ENCODE measurements around the gene ADGRV1. TPM values are rescaled to one million over a fixed set of nuclear protein-coding genes. Genes with fewer than 3 reads are reported as not detected.

ADGRV1 gene
- polyA plus RNA-seq, 1 of the 3 experiments (the other 2 are of a cell fraction) = 0.23 TPM

GRCh38 chr5:91141642-91142041 lies 583.0 kb downstream of the ADGRV1 start:
- Histone ChIP-seq H3K27me3 (ENCODE audit: insufficient read depth) (no peaks in the 10 kb centered on the region), H3K9me2 (no peaks in the 10 kb centered on the region), H3K4me3 (ENCODE audit: low read depth in 2 of 2, low read length in 1 of 2) (no peak overlapping the region), H3K9me3 (no peaks in the 10 kb centered on the region), H3K36me3 (replicated peaks in 1 of 2; ENCODE audit: control insufficient read depth in 1 of 2, insufficient read depth in 2 of 2, low read length in 1 of 2) (no peaks in the 10 kb centered on the region), H3F3A (replicated peaks; ENCODE audit: insufficient read depth) (peaks cover 6% of the 10 kb centered on the region), H3K9ac (no peak overlapping the region), H3K27ac (ENCODE audit: low read depth in 2 of 2, low read length in 1 of 2) (peak overlapping the region in 1 of 2 experiments; percentile 74; a peak in 2 of 4 replicates), H2AFZ (ENCODE audit: low read depth) (no peak overlapping the region), H3K4me2 (no peak overlapping the region), H3K4me1 (ENCODE audit: control insufficient read depth in 1 of 2, insufficient read depth in 2 of 2, low read depth in 1 of 2, low read length in 1 of 2) (peaks cover 0 to 3% of the 10 kb centered on the region in 2 experiments; a peak in 3 of 4 replicates), H4K20me1 (ENCODE audit: insufficient read depth) (no peaks in the 10 kb centered on the region), H3K79me2 (ENCODE audit: insufficient read depth) (no peaks in the 10 kb centered on the region)
- TF ChIP-seq CTCF (IDR thresholded peaks at IDR 0.05) = no peak
- no peak for TF ChIP-seq REST (IDR thresholded peaks at IDR 0.05; ENCODE audit: low read depth, low read length)
- no peak for TF ChIP-seq MXI1 (IDR thresholded peaks at IDR 0.05; ENCODE audit: low read depth, low read length)
- no peak for TF ChIP-seq GABPA (IDR thresholded peaks at IDR 0.05; ENCODE audit: low read depth)
- TF ChIP-seq RCOR1 (IDR thresholded peaks at IDR 0.05; ENCODE audit: low read length) = no peak
- no peak for TF ChIP-seq FOSL2 (IDR thresholded peaks at IDR 0.05; ENCODE audit: borderline replicate concordance, low read depth)
- no peak for TF ChIP-seq TAF1 (IDR thresholded peaks at IDR 0.05; ENCODE audit: borderline replicate concordance, low read depth, low read length)
- no peak for TF ChIP-seq ZBTB33 (IDR thresholded peaks at IDR 0.05; ENCODE audit: borderline replicate concordance, low read depth)
- no peak for TF ChIP-seq JUND (IDR thresholded peaks at IDR 0.05)
- TF ChIP-seq SIN3A (IDR thresholded peaks at IDR 0.05; ENCODE audit: borderline replicate concordance, low read depth, low read length) = no peak
- no peak for TF ChIP-seq RFX5 (IDR thresholded peaks at IDR 0.05; ENCODE audit: low read length)
- TF ChIP-seq USF1 (IDR thresholded peaks at IDR 0.05; ENCODE audit: borderline replicate concordance, low read depth) = no peak
- TF ChIP-seq GATA2 (CRISPR knock-in tag; IDR thresholded peaks at IDR 0.05) = no peak
- CTCF ChIA-PET = interaction anchor here (1.4 to 1.5 kb wide), 2 partner anchors 12 to 210 kb away, joined by 3 to 4 read pairs; no protein-coding TSS in a partner anchor
- POLR2A ChIA-PET = no interaction called here
- DNase-seq = no peak
- 95% methylated on average over 3 of the region's 4 CpGs for WGBS (ENCODE audit: low lambda C conversion rate)

Measured in SK-N-SH (cell line).